WTC11 (cell line): ENCODE measurements around the gene IRF2. TPM values are rescaled to one million over a fixed set of nuclear protein-coding genes. Genes with fewer than 3 reads are reported as not detected.

ENCODE experiments used
- ATAC-seq: fragments of 200-7000 bp; cut with Tn5 transposase; 2 replicates; pipeline ENCODE4 v1.10.0; 2021; ENCODE audit warnings: mild to moderate bottlenecking, moderate library complexity
- CTCF ChIA-PET: fragments of 300-600 bp; sonication (Branson Sonifier 250); formaldehyde crosslinking; loops from one replicate; lab custom pipeline; 2021; ENCODE audit warnings: antibody characterized with exemption; lab: Charles Lee
- POLR2A ChIA-PET: fragments of 350-600 bp; sonication (Branson Sonifier 250); formaldehyde crosslinking; loops from one replicate; lab custom pipeline; 2021; ENCODE audit warnings: antibody characterized with exemption; lab: Charles Lee
- DNase-seq: peaks from one replicate; pipeline ENCODE4 v3.0.0; 2021; ENCODE audit warnings: low spot score
- H3K27ac Mint-ChIP-seq: 2 replicates; pipeline ENCODE4 v1.8.0; 2021; ENCODE audit warnings: mixed read lengths
- H3K27me3 Mint-ChIP-seq: 2 replicates; pipeline ENCODE4 v1.8.0; 2021; ENCODE audit warnings: low read depth, mild to moderate bottlenecking, moderate library complexity, mixed read lengths
- H3K36me3 Mint-ChIP-seq: 2 replicates; pipeline ENCODE4 v1.8.0; 2021; ENCODE audit warnings: mixed read lengths
- H3K4me1 Mint-ChIP-seq: 2 replicates; pipeline ENCODE4 v1.8.0; 2022; ENCODE audit warnings: mixed read lengths
- H3K4me3 Mint-ChIP-seq: 2 replicates; pipeline ENCODE4 v1.8.0; 2021; ENCODE audit warnings: mild to moderate bottlenecking, moderate library complexity, mixed read lengths
- H3K9me3 Mint-ChIP-seq: 2 replicates; pipeline ENCODE4 v1.8.0; 2021; ENCODE audit warnings: mixed read lengths
- ATF2 ChIP-seq: sonication (generic); formaldehyde crosslinking; IDR thresholded peaks from 2 replicates; pipeline ENCODE4 v1.8.1; 2022; ENCODE audit warnings: low read depth, missing genetic modification reagents, borderline replicate concordance
- CREB1 ChIP-seq: sonication (generic); formaldehyde crosslinking; IDR thresholded peaks from 2 replicates; pipeline ENCODE4 v1.8.0; 2023; ENCODE audit warnings: mild to moderate bottlenecking, missing genetic modification reagents
- FOXJ3 ChIP-seq: sonication (generic); formaldehyde crosslinking; IDR thresholded peaks from 2 replicates; pipeline ENCODE4 v1.9.0; 2021; ENCODE audit warnings: missing genetic modification reagents, mild to moderate bottlenecking, borderline replicate concordance
- HMGXB4 ChIP-seq: sonication (generic); formaldehyde crosslinking; IDR thresholded peaks from 2 replicates; pipeline ENCODE4 v1.8.1; 2023; ENCODE audit warnings: mild to moderate bottlenecking, moderate library complexity, missing genetic modification reagents
- JUN ChIP-seq: sonication (generic); formaldehyde crosslinking; IDR thresholded peaks from 2 replicates; pipeline ENCODE4 v1.8.0; 2023; ENCODE audit warnings: mild to moderate bottlenecking, missing genetic modification reagents
- KAT7 ChIP-seq: sonication (generic); formaldehyde crosslinking; IDR thresholded peaks from 2 replicates; pipeline ENCODE4 v1.8.1; 2023; ENCODE audit warnings: missing genetic modification reagents, mild to moderate bottlenecking, borderline replicate concordance
- NFE2L1 ChIP-seq: sonication (generic); formaldehyde crosslinking; IDR thresholded peaks from 2 replicates; pipeline ENCODE4 v1.8.1; 2023; ENCODE audit warnings: missing genetic modification reagents
- NFYB ChIP-seq: sonication (generic); formaldehyde crosslinking; conservative IDR thresholded peaks from 2 replicates; pipeline ENCODE4 v1.8.0; 2022; ENCODE audit warnings: low read depth, missing genetic modification reagents
- RORB ChIP-seq: fragments of 250-450 bp; sonication (Bioruptor Pico); IDR thresholded peaks from 2 replicates; pipeline ENCODE4 v1.9.0; 2021; ENCODE audit warnings: mild to moderate bottlenecking
- TCF7 ChIP-seq: sonication (generic); formaldehyde crosslinking; IDR thresholded peaks from 2 replicates; pipeline ENCODE4 v1.8.0; 2022; ENCODE audit warnings: mild to moderate bottlenecking, low read depth, missing genetic modification reagents, moderate library complexity
- TEAD4 ChIP-seq: sonication (generic); formaldehyde crosslinking; IDR thresholded peaks from 2 replicates; pipeline ENCODE4 v1.8.0; 2022; ENCODE audit warnings: mild to moderate bottlenecking, missing genetic modification reagents
- TP53 ChIP-seq: sonication (generic); formaldehyde crosslinking; IDR thresholded peaks from 2 replicates; pipeline ENCODE4 v1.8.1; 2023; ENCODE audit warnings: mild to moderate bottlenecking, missing genetic modification reagents
- USF1 ChIP-seq: sonication (generic); formaldehyde crosslinking; IDR thresholded peaks from 2 replicates; pipeline ENCODE4 v1.8.0; 2022; ENCODE audit warnings: mild to moderate bottlenecking, missing genetic modification reagents
- USF2 ChIP-seq: sonication (generic); formaldehyde crosslinking; IDR thresholded peaks from 2 replicates; pipeline ENCODE4 v1.8.1; 2023; ENCODE audit warnings: mild to moderate bottlenecking, missing genetic modification reagents, moderate library complexity
- ZNF121 ChIP-seq: sonication (generic); formaldehyde crosslinking; IDR thresholded peaks from 2 replicates; pipeline ENCODE4 v1.8.0; 2023; ENCODE audit warnings: missing genetic modification reagents
- total RNA-seq: library from RNA; stranded (reverse); gene quantifications from 3 replicates; pipeline ENCODE4 v1.2.3, GENCODE V29; 2021
- TF ChIP-seq, protein P1 (sequence below): sonication (generic); formaldehyde crosslinking; IDR thresholded peaks from 2 replicates; pipeline ENCODE4 v1.8.1; 2023; ENCODE audit warnings: mild to moderate bottlenecking, missing genetic modification reagents
- TF ChIP-seq, protein P2 (sequence below): fragments of 250-450 bp; sonication (Bioruptor Pico); IDR thresholded peaks from 2 replicates; pipeline ENCODE4 v1.9.0; 2021; ENCODE audit warnings: mild to moderate bottlenecking, borderline replicate concordance
- TF ChIP-seq, protein P3 (sequence below): sonication (generic); formaldehyde crosslinking; conservative IDR thresholded peaks from 2 replicates; pipeline ENCODE4 v1.8.1; 2023; ENCODE audit warnings: mild to moderate bottlenecking, low read depth, missing genetic modification reagents, moderate library complexity

Gene IRF2
- total RNA-seq, 1 experiment from 2014 or later, result 11.8 TPM

DNA sequence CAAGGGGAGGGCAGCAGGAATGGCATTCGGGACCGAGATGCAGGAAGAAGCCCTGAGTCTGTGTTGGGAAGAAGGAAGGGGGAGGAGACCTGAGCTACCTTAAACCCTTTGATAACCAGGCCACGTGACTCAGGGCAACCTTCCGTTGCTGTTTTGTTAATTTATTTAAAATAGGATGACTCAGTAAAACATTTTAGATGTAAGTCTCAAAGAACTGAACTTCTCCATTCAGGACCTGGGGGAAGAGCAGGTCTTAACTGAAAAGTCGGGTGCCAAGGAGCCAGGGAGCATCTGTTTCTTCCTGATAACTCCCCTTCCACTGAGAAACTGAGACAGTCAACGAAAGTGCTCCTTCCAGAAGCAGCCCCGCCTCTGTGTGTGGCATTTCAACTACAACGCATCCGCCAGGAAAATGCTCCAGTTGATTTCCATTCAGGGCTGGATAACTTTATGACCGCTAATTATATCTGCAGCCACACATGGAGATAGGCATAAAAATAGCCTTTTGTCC is 88.0 kb downstream of the IRF2 start:
- peaks cover 16% of the 10 kb centered on the region for H3K36me3 Mint-ChIP-seq

More for the DNA sequence above, 88.0 kb downstream of the IRF2 start:
- Mint-ChIP-seq H3K4me1 (peaks cover 95% of the 10 kb centered on the region), H3K9me3 (peaks cover 3% of the 10 kb centered on the region), H3K4me3 (peak overlapping the region; percentile 32; the same call in 1 of the 2 replicates), H3K27ac (peak overlapping the region; percentile 99), H3K27me3 (no peaks in the 10 kb centered on the region)
- DNase-seq, result peak; percentile 25
- ChIA-PET POLR2A (interaction anchor here (0.6 kb wide), 1 partner anchor 336 kb away, joined by 3 read pairs; no protein-coding TSS in a partner anchor), CTCF (interaction anchor here (0.7 to 1.6 kb wide), 2 partner anchors 38 to 123 kb away, joined by 3 to 8 read pairs; no protein-coding TSS in a partner anchor)
- TF ChIP-seq FOXJ3, result no peak
- TF ChIP-seq USF2 (CRISPR knock-in tag), result peak; percentile 91
- no peak for TF ChIP-seq NFYB (CRISPR knock-in tag)
- TF ChIP-seq NFE2L1 (CRISPR knock-in tag), result 0 out of 2 replicates have a peak, but pooled peaks have one; percentile 61
- TF ChIP-seq TCF7 (CRISPR knock-in tag), result no peak
- no peak for TF ChIP-seq TP53 (CRISPR knock-in tag)
- no peak for TF ChIP-seq CREB1 (CRISPR knock-in tag)
- no peak for TF ChIP-seq RORB (CRISPR knock-in tag)
- TF ChIP-seq, protein P1, sequence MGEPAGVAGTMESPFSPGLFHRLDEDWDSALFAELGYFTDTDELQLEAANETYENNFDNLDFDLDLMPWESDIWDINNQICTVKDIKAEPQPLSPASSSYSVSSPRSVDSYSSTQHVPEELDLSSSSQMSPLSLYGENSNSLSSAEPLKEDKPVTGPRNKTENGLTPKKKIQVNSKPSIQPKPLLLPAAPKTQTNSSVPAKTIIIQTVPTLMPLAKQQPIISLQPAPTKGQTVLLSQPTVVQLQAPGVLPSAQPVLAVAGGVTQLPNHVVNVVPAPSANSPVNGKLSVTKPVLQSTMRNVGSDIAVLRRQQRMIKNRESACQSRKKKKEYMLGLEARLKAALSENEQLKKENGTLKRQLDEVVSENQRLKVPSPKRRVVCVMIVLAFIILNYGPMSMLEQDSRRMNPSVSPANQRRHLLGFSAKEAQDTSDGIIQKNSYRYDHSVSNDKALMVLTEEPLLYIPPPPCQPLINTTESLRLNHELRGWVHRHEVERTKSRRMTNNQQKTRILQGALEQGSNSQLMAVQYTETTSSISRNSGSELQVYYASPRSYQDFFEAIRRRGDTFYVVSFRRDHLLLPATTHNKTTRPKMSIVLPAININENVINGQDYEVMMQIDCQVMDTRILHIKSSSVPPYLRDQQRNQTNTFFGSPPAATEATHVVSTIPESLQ (CRISPR knock-in tag), result no peak
- no peak for TF ChIP-seq HMGXB4 (CRISPR knock-in tag)
- TF ChIP-seq TEAD4 (CRISPR knock-in tag), result no peak
- no peak for TF ChIP-seq JUN
- no peak for TF ChIP-seq ZNF121 (CRISPR knock-in tag)
- no peak for TF ChIP-seq ATF2
- TF ChIP-seq KAT7 (CRISPR knock-in tag), result no peak
- TF ChIP-seq, protein P2, sequence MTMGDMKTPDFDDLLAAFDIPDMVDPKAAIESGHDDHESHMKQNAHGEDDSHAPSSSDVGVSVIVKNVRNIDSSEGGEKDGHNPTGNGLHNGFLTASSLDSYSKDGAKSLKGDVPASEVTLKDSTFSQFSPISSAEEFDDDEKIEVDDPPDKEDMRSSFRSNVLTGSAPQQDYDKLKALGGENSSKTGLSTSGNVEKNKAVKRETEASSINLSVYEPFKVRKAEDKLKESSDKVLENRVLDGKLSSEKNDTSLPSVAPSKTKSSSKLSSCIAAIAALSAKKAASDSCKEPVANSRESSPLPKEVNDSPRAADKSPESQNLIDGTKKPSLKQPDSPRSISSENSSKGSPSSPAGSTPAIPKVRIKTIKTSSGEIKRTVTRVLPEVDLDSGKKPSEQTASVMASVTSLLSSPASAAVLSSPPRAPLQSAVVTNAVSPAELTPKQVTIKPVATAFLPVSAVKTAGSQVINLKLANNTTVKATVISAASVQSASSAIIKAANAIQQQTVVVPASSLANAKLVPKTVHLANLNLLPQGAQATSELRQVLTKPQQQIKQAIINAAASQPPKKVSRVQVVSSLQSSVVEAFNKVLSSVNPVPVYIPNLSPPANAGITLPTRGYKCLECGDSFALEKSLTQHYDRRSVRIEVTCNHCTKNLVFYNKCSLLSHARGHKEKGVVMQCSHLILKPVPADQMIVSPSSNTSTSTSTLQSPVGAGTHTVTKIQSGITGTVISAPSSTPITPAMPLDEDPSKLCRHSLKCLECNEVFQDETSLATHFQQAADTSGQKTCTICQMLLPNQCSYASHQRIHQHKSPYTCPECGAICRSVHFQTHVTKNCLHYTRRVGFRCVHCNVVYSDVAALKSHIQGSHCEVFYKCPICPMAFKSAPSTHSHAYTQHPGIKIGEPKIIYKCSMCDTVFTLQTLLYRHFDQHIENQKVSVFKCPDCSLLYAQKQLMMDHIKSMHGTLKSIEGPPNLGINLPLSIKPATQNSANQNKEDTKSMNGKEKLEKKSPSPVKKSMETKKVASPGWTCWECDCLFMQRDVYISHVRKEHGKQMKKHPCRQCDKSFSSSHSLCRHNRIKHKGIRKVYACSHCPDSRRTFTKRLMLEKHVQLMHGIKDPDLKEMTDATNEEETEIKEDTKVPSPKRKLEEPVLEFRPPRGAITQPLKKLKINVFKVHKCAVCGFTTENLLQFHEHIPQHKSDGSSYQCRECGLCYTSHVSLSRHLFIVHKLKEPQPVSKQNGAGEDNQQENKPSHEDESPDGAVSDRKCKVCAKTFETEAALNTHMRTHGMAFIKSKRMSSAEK (CRISPR knock-in tag), result no peak
- TF ChIP-seq, protein P3, sequence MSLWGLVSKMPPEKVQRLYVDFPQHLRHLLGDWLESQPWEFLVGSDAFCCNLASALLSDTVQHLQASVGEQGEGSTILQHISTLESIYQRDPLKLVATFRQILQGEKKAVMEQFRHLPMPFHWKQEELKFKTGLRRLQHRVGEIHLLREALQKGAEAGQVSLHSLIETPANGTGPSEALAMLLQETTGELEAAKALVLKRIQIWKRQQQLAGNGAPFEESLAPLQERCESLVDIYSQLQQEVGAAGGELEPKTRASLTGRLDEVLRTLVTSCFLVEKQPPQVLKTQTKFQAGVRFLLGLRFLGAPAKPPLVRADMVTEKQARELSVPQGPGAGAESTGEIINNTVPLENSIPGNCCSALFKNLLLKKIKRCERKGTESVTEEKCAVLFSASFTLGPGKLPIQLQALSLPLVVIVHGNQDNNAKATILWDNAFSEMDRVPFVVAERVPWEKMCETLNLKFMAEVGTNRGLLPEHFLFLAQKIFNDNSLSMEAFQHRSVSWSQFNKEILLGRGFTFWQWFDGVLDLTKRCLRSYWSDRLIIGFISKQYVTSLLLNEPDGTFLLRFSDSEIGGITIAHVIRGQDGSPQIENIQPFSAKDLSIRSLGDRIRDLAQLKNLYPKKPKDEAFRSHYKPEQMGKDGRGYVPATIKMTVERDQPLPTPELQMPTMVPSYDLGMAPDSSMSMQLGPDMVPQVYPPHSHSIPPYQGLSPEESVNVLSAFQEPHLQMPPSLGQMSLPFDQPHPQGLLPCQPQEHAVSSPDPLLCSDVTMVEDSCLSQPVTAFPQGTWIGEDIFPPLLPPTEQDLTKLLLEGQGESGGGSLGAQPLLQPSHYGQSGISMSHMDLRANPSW, result no peak
- TF ChIP-seq USF1, result peak; percentile 89
- peak; percentile 71 for ATAC-seq
